ENCODE measurements around the gene PIP4K2B. TPM values are rescaled to one million over a fixed set of nuclear protein-coding genes. Genes with fewer than 3 reads are reported as not detected.
A peak's percentile ranks its signal among the peaks of the same experiment; 100 is the strongest.

Gene PIP4K2B
- total and polyA plus RNA-seq, 2 of the 8 experiments (the other 6 are each of a cell fraction or from before 2014, with no cell fraction given), result 21.5 to 57.8 TPM

DNA sequence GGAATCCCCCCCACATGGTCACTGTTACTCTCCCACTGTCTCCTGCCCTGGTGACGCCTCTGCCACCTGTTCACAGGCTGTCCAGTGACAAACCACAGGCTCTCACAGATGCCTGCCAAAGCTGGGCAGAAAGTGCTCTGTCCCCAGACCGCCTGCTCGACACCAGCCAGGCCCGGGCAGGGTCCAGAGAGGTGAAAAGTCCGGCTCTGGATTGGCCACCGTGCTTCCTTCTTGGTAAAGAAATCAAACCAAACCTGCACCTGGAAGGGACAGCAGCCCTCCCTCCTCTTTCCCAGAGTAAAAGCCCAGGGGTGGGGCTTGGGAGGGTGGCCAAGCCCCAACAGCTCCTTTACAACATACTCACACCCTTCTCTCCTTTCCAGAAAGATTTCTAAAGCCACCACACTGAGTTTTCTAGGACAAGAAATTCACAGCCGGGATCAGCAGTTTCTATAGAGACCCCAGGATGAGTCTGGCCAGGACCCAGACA is 57.4 kb downstream of the PIP4K2B start:
- Histone ChIP-seq H2BK20ac (ENCODE audit: low read length) (no peak overlapping the region), H3K23ac (ENCODE audit: insufficient read length) (no peak overlapping the region), H4K5ac (ENCODE audit: insufficient read length, low read depth, low read length) (no peak overlapping the region), H2BK15ac (ENCODE audit: low read length) (no peak overlapping the region), H3K18ac (ENCODE audit: extremely low read depth, low read length) (no peak overlapping the region), H3K56ac (replicated peaks; ENCODE audit: insufficient read length, low read depth, low read length) (no peak overlapping the region), H2AK5ac (ENCODE audit: low read depth, low read length) (no peak overlapping the region), H3K4me1 (replicated peaks in 1 of 4; ENCODE audit: control insufficient read depth in 3 of 4, insufficient read depth in 4 of 4, low read length in 3 of 4) (peaks cover 7 to 37% (median 22%) of the 10 kb centered on the region in 4 experiments), H3K79me2 (ENCODE audit: control insufficient read depth in 1 of 2, insufficient read depth in 2 of 2, low read length in 2 of 2) (peaks cover 43 to 79% of the 10 kb centered on the region in 2 experiments), H4K20me1 (replicated peaks in 1 of 2; ENCODE audit: control insufficient read depth in 1 of 2, insufficient read depth in 2 of 2, low read length in 2 of 2) (peaks cover 46 to 62% of the 10 kb centered on the region in 2 experiments), H2BK5ac (ENCODE audit: low read depth, low read length) (no peak overlapping the region), H3K9me3 (ENCODE audit: insufficient read depth in 2 of 2, low read depth in 1 of 2, low read length in 1 of 2) (no peaks in the 10 kb centered on the region), H3K23me2 (ENCODE audit: low read depth, low read length) (peaks cover 11% of the 10 kb centered on the region; the same call in 1 of the 2 replicates), H4K91ac (replicated peaks; ENCODE audit: insufficient read length, low read length) (no peak overlapping the region), H2BK12ac (ENCODE audit: low read depth, low read length) (no peak overlapping the region), H3K27ac (ENCODE audit: low read depth, low read length) (0 out of 2 replicates have a peak overlapping the region, but pooled peaks have one; percentile 26), H3K36me3 (ENCODE audit: control insufficient read depth in 2 of 4, insufficient read depth in 4 of 4, low read length in 3 of 4) (peaks cover 2 to 27% (median 14%) of the 10 kb centered on the region in 4 experiments; a peak in 7 of 8 replicates), H2AFZ (ENCODE audit: low read length) (no peak overlapping the region), H3K4me2 (ENCODE audit: insufficient read depth in 1 of 2, low read depth in 2 of 2, low read length in 2 of 2) (no peak overlapping the region; a peak in 1 of 4 replicates), H3K9ac (replicated peaks in 1 of 4; ENCODE audit: extremely low read depth in 1 of 4, low read depth in 3 of 4, low read length in 3 of 4) (no peak overlapping the region), H3K27me3 (replicated peaks in 1 of 4; ENCODE audit: control insufficient read depth in 3 of 4, extremely low read depth in 1 of 4, insufficient read depth in 3 of 4, low read length in 3 of 4) (no peaks in the 10 kb centered on the region), H3K14ac (ENCODE audit: insufficient read length) (no peak overlapping the region), H3K4ac (replicated peaks; ENCODE audit: insufficient read length, low read depth, low read length) (no peak overlapping the region), H3K4me3 (ENCODE audit: extremely low read depth in 1 of 4, insufficient read depth in 2 of 4, low read depth in 3 of 4, low read length in 4 of 4) (no peak overlapping the region), H2BK120ac (replicated peaks; ENCODE audit: low read depth, low read length) (no peak overlapping the region), H4K8ac (ENCODE audit: extremely low read depth, insufficient read depth, low read length) (peak overlapping the region; percentile 28), H3K79me1 (ENCODE audit: low read depth, low read length) (peaks cover 29% of the 10 kb centered on the region)
- WGBS, 2 experiments (ENCODE audit: extremely low coverage in 1 of 2, insufficient coverage in 1 of 2, insufficient read length in 1 of 2, insufficient replicate concordance in 2 of 2, low coverage in 1 of 2, low lambda C conversion rate in 2 of 2, missing lambda C conversion rate in 1 of 2), result 79% methylated on average over 6 of the region's 7 CpGs; no CpG with 5 or more reads in 1 of the 2 experiments
- TF ChIP-seq NANOG (IDR thresholded peaks at IDR 0.05; ENCODE audit: insufficient read depth, low read depth, low read length, poor library complexity, severe bottlenecking), result no peak
- TF ChIP-seq, protein P1, sequence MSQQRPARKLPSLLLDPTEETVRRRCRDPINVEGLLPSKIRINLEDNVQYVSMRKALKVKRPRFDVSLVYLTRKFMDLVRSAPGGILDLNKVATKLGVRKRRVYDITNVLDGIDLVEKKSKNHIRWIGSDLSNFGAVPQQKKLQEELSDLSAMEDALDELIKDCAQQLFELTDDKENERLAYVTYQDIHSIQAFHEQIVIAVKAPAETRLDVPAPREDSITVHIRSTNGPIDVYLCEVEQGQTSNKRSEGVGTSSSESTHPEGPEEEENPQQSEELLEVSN (IDR thresholded peaks at IDR 0.05), result no peak
- no peak for TF ChIP-seq SUZ12 (IDR thresholded peaks at IDR 0.05; ENCODE audit: low read length)
- TF ChIP-seq POU5F1 (IDR thresholded peaks at IDR 0.05; ENCODE audit: low read depth, low read length), result no peak
- TF ChIP-seq CBX5 (IDR thresholded peaks at IDR 0.05; ENCODE audit: low read depth, low read length), result no peak
- DNase-seq (ENCODE audit: low read depth in 1 of 2, low spot score in 2 of 2) (no peak), FAIRE-seq (no peak)
- ChIA-PET CTCF (ENCODE audit: partially characterized antibody) (interaction anchor here (1.2 kb wide), 2 partner anchors 45 to 47 kb away, joined by 3 to 4 read pairs; no protein-coding TSS in a partner anchor), POLR2A (ENCODE audit: partially characterized antibody) (interaction anchor here (0.7 to 1.2 kb wide), 2 partner anchors 10 to 35 kb away, joined by 3 to 4 read pairs; no protein-coding TSS in a partner anchor)

Measured in H1 (cell line).